ENCODE measurements around the gene SIPA1L2. TPM values are rescaled to one million over a fixed set of nuclear protein-coding genes. Genes with fewer than 3 reads are reported as not detected.

The SIPA1L2 gene
- total RNA-seq, 1 experiment from 2014 or later, result 13.2 TPM

DNA sequence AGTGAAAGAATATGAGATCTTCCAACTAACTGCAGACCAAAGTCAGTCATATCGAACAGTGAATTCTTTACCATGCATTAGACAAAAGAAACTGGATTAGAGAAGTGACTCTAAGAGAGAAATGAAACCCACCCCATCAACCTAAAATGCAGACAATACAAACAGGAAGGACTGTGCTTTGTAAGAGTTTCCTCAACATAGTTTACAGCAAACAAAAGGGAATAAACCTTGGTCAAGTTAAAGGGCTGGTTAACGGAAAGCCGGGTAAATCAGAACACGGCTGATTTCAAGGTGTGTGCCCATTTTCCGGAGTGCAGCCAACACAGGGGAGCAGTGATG lies 39.2 kb downstream of the SIPA1L2 start:
- no peaks in the 10 kb centered on the region for H3K27me3 ChIP-seq (replicated peaks; ENCODE audit: control insufficient read depth, insufficient read depth, low read length)
- ChIA-PET CTCF (no interaction called here), POLR2A (no interaction called here)
- no peak overlapping the region for H3K4me3 ChIP-seq (ENCODE audit: low read depth, low read length)
- no peaks in the 10 kb centered on the region for H3K36me3 Mint-ChIP-seq (ENCODE audit: insufficient read depth, unreplicated experiment)
- TF ChIP-seq, protein P1, sequence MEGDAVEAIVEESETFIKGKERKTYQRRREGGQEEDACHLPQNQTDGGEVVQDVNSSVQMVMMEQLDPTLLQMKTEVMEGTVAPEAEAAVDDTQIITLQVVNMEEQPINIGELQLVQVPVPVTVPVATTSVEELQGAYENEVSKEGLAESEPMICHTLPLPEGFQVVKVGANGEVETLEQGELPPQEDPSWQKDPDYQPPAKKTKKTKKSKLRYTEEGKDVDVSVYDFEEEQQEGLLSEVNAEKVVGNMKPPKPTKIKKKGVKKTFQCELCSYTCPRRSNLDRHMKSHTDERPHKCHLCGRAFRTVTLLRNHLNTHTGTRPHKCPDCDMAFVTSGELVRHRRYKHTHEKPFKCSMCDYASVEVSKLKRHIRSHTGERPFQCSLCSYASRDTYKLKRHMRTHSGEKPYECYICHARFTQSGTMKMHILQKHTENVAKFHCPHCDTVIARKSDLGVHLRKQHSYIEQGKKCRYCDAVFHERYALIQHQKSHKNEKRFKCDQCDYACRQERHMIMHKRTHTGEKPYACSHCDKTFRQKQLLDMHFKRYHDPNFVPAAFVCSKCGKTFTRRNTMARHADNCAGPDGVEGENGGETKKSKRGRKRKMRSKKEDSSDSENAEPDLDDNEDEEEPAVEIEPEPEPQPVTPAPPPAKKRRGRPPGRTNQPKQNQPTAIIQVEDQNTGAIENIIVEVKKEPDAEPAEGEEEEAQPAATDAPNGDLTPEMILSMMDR (IDR thresholded peaks at IDR 0.05; ENCODE audit: insufficient read depth in 1 of 2, low read depth in 1 of 2, low read length in 1 of 2, severe bottlenecking in 1 of 2, unreplicated experiment in 1 of 2), result no peak
- no TSS peak for BruUV-seq (replicated peaks)
- no peaks in the 10 kb centered on the region for H3K27me3 Mint-ChIP-seq (ENCODE audit: insufficient read depth, unreplicated experiment)
- no peaks in the 10 kb centered on the region for H3K4me1 ChIP-seq
- H3K4me1 Mint-ChIP-seq (ENCODE audit: low read depth, unreplicated experiment), result peaks cover 7% of the 10 kb centered on the region
- H3K4me3 Mint-ChIP-seq (ENCODE audit: unreplicated experiment), result no peak overlapping the region
- no peaks in the 10 kb centered on the region for H3K9me3 Mint-ChIP-seq (ENCODE audit: unreplicated experiment)
- DNase-seq, result no peak
- H3K9me3 ChIP-seq, result no peaks in the 10 kb centered on the region
- intact Hi-C loops (cut with micrococcal nuclease; ENCODE audit: unreplicated experiment), result no loop called here
- H3K27ac Mint-ChIP-seq (ENCODE audit: unreplicated experiment), result no peak overlapping the region
- H3K36me3 ChIP-seq (ENCODE audit: control insufficient read depth, insufficient read depth, low read length), result no peaks in the 10 kb centered on the region

DNA sequence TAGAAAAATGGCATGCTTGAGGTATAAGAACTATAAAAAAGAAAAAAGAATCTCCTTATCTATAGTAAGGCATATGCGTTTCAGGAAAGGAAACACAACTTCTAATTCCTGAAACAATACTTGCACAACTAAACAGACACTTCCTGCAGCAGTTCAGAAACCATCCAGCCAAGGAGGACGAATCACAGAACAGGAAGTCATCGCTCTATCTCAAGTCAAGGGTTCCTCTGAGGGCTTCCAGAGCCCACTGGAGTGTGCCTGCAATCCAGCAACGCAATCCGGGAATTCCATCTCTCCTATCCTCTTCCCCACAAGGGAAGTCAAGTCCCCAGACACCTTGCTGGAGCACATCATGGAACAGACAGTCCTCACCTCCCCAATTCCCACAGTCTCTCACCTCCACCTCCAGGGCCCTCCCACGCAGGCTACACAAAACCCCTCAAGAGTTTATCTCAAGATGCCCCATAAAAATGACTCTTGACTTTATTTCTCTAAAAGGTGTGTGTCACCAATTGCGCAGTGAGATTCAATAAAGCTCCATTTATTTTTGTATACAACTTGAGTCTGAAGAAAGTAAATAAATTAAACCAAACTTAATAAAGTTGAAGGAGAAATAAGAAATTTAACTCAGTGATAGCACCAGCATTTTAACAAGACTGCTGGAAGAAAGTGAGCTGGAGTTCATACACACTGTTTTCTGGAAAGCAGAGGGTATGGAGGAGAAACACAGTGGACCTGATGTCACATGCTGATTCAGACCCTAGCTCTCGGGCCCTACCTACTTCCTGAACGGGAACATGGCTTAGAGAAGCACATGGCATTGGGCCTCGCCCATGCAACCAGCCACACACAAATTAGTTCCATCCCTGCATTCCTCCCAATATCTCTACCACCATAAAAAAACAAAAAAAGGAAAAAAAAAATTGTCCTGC lies 39.9 kb downstream of the SIPA1L2 start:
- BruUV-seq (replicated peaks), result no TSS peak
- ChIA-PET CTCF (no interaction called here), POLR2A (no interaction called here)
- TF ChIP-seq, protein P1 (IDR thresholded peaks at IDR 0.05; ENCODE audit: insufficient read depth in 1 of 2, low read depth in 1 of 2, low read length in 1 of 2, severe bottlenecking in 1 of 2, unreplicated experiment in 1 of 2), result no peak
- peaks cover 7% of the 10 kb centered on the region for H3K4me1 Mint-ChIP-seq (ENCODE audit: low read depth, unreplicated experiment)
- intact Hi-C loops (cut with micrococcal nuclease; ENCODE audit: unreplicated experiment), result no loop called here
- no peaks in the 10 kb centered on the region for H3K27me3 Mint-ChIP-seq (ENCODE audit: insufficient read depth, unreplicated experiment)
- no peak overlapping the region for H3K4me3 Mint-ChIP-seq (ENCODE audit: unreplicated experiment)
- H3K27ac Mint-ChIP-seq (ENCODE audit: unreplicated experiment), result no peak overlapping the region
- no peak overlapping the region for H3K4me3 ChIP-seq (ENCODE audit: low read depth, low read length)
- no peaks in the 10 kb centered on the region for H3K36me3 ChIP-seq (ENCODE audit: control insufficient read depth, insufficient read depth, low read length)
- no peaks in the 10 kb centered on the region for H3K9me3 ChIP-seq
- H3K27me3 ChIP-seq (replicated peaks; ENCODE audit: control insufficient read depth, insufficient read depth, low read length), result no peaks in the 10 kb centered on the region
- no peaks in the 10 kb centered on the region for H3K36me3 Mint-ChIP-seq (ENCODE audit: insufficient read depth, unreplicated experiment)
- DNase-seq, result no peak
- H3K9me3 Mint-ChIP-seq (ENCODE audit: unreplicated experiment), result no peaks in the 10 kb centered on the region
- no peaks in the 10 kb centered on the region for H3K4me1 ChIP-seq

DNA sequence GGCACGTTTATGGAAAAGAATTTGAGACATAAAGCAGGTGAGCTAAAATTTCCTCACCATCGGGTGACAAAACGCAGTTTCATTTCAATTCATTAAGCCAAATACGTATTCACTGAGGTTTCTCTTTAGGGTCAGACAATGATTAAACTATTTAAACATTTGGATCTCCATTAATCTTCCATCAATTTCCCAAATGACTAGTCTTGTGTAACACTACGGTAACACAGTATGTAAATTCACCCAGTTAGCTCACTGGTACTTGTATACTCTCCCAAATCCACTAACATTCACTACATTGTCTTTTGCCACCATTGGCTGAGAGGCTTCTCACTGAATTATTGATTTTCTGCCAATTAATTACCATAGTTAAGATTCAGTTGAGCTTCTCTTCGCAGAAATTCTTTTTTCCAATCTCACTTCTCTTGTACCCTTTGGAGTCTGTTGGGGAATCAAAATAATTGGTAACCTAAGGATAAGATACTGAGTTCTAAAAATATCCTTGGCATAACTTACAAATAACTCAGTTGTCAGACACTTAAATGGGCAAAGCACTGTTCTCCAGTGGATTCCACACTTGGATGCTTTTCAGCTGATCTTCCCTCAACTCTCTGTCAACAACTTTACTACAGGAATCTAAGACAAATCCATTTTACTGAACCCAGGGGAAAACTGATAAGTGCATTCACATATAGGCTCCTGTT lies 40.7 kb downstream of the SIPA1L2 start:
- intact Hi-C loops (cut with micrococcal nuclease; ENCODE audit: unreplicated experiment), result no loop called here
- Mint-ChIP-seq H3K27me3 (ENCODE audit: insufficient read depth, unreplicated experiment) (no peaks in the 10 kb centered on the region), H3K4me3 (ENCODE audit: unreplicated experiment) (no peak overlapping the region), H3K9me3 (ENCODE audit: unreplicated experiment) (no peaks in the 10 kb centered on the region), H3K27ac (ENCODE audit: unreplicated experiment) (no peak overlapping the region), H3K4me1 (ENCODE audit: low read depth, unreplicated experiment) (peaks cover 6% of the 10 kb centered on the region), H3K36me3 (ENCODE audit: insufficient read depth, unreplicated experiment) (no peaks in the 10 kb centered on the region)
- Histone ChIP-seq H3K4me3 (ENCODE audit: low read depth, low read length) (no peak overlapping the region), H3K36me3 (ENCODE audit: control insufficient read depth, insufficient read depth, low read length) (no peaks in the 10 kb centered on the region), H3K4me1 (no peaks in the 10 kb centered on the region), H3K27me3 (replicated peaks; ENCODE audit: control insufficient read depth, insufficient read depth, low read length) (no peaks in the 10 kb centered on the region), H3K9me3 (no peaks in the 10 kb centered on the region)
- CTCF ChIA-PET, result no interaction called here
- DNase-seq, result no peak
- POLR2A ChIA-PET, result no interaction called here
- TF ChIP-seq, protein P1 (IDR thresholded peaks at IDR 0.05; ENCODE audit: insufficient read depth in 1 of 2, low read depth in 1 of 2, low read length in 1 of 2, severe bottlenecking in 1 of 2, unreplicated experiment in 1 of 2), result no peak
- BruUV-seq (replicated peaks), result no TSS peak

All from Caco-2 (cell line).